ENCODE data around the gene ARAP1. TPM values are rescaled to one million over a fixed set of nuclear protein-coding genes. Genes with fewer than 3 reads are reported as not detected.

The ARAP1 gene
- total RNA-seq, 1 experiment from 2014 or later = 86.2 TPM

DNA sequence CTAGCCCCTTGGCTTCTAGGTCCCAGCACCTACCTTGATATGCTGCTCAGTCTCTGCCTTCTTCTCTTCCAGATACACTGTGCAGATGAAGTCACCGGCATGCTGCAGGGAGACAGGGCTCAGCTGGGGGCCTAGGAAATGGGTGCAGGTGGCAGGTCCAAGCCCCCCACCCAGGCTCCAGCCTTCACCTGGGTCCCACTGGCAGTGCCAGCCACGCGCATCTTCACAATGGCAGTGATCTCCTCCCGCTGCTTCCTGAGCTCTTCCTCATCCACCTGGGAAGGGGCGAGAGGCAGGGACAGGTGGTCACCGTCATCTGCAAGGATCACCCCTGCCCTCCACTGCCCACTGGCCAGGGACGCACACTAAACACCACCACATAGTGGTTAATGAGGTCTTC is 56.9 kb downstream of the ARAP1 start:
- Histone ChIP-seq H4K20me1 (ENCODE audit: low read length) (no peaks in the 10 kb centered on the region), H2AFZ (ENCODE audit: low read length) (no peak overlapping the region), H3K79me2 (ENCODE audit: low read length) (no peaks in the 10 kb centered on the region), H3F3A (ENCODE audit: low read length, unreplicated experiment) (no peaks in the 10 kb centered on the region), H3K4me2 (ENCODE audit: low read length) (no peak overlapping the region), H3K36me3 (ENCODE audit: low read depth, low read length) (peaks cover 38% of the 10 kb centered on the region), H3K9me2 (replicated peaks; ENCODE audit: low read length) (no peaks in the 10 kb centered on the region), H3K9ac (ENCODE audit: low read length) (no peak overlapping the region), H3K4me1 (ENCODE audit: insufficient read depth, low read length) (no peaks in the 10 kb centered on the region; the same call in 1 of the 2 replicates), H3K9me3 (ENCODE audit: low read length) (no peaks in the 10 kb centered on the region), H3K4me3 (ENCODE audit: low read length) (no peak overlapping the region), H3K27me3 (ENCODE audit: low read length) (no peaks in the 10 kb centered on the region), H3K27ac (ENCODE audit: low read length) (no peak overlapping the region)
- TF ChIP-seq EZH2phosphoT487 (IDR thresholded peaks at IDR 0.05; ENCODE audit: borderline replicate concordance, low read length) = no peak
- no peak for TF ChIP-seq EZH2 (IDR thresholded peaks at IDR 0.05; ENCODE audit: low read length, unreplicated experiment)
- TF ChIP-seq, protein P1, sequence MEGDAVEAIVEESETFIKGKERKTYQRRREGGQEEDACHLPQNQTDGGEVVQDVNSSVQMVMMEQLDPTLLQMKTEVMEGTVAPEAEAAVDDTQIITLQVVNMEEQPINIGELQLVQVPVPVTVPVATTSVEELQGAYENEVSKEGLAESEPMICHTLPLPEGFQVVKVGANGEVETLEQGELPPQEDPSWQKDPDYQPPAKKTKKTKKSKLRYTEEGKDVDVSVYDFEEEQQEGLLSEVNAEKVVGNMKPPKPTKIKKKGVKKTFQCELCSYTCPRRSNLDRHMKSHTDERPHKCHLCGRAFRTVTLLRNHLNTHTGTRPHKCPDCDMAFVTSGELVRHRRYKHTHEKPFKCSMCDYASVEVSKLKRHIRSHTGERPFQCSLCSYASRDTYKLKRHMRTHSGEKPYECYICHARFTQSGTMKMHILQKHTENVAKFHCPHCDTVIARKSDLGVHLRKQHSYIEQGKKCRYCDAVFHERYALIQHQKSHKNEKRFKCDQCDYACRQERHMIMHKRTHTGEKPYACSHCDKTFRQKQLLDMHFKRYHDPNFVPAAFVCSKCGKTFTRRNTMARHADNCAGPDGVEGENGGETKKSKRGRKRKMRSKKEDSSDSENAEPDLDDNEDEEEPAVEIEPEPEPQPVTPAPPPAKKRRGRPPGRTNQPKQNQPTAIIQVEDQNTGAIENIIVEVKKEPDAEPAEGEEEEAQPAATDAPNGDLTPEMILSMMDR (conservative IDR thresholded peaks at IDR 0.05; ENCODE audit: low read depth, low read length) = no peak
- BruUV-seq (replicated peaks) = no TSS peak
- intact Hi-C loops (cut with micrococcal nuclease) = no loop called here
- no peak for ATAC-seq
- DNase-seq = no peak
- POLR2A ChIA-PET (ENCODE audit: unreplicated experiment) = no interaction called here
- CTCF ChIA-PET = no interaction called here

DNA sequence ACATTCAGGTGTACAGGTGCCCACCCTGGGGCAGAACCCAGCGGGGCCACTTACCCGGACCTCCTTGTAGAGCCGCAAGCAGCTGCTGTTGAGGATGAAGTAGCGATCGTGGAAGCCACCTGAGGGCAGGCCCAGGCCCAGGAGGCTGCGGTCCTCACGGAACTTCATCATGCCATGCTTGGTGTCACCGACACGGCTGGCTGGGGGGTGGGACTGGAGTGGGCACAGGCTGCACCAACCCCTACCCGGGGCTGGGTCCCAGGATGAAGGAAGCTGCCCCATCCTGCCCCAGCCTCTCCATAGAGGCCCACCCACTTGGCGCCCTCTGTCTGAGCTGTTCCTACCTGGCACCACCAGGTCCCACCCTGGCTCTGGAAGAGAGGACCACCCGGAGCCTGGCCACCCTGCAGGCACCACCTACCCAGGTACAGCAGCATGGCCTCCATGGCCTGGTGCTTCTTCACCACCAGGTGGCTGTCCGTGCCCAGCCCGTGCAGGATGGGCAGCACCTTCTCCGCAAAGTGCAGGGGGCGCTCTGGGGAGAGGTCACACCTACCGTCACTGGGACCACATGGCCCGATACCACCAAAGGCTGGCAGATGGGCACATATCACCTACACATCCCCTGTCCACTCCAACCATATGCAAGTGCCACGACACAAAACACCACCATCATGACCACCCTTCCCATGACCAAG is 58.8 kb downstream of the ARAP1 start:
- ATAC-seq (no peak), DNase-seq (no peak)
- no peak overlapping the region for H3K4me3 ChIP-seq (ENCODE audit: low read length)
- H3K36me3 ChIP-seq (ENCODE audit: low read depth, low read length) = peaks cover 42% of the 10 kb centered on the region
- no TSS peak for BruUV-seq (replicated peaks)
- H3K9me2 ChIP-seq (replicated peaks; ENCODE audit: low read length) = no peaks in the 10 kb centered on the region
- no peaks in the 10 kb centered on the region for H3K79me2 ChIP-seq (ENCODE audit: low read length)
- POLR2A ChIA-PET (ENCODE audit: unreplicated experiment) = no interaction called here
- H3K4me2 ChIP-seq (ENCODE audit: low read length) = no peak overlapping the region
- no peaks in the 10 kb centered on the region for H3K27me3 ChIP-seq (ENCODE audit: low read length)
- H3F3A ChIP-seq (ENCODE audit: low read length, unreplicated experiment) = no peaks in the 10 kb centered on the region
- no peak overlapping the region for H3K27ac ChIP-seq (ENCODE audit: low read length)
- no peaks in the 10 kb centered on the region for H4K20me1 ChIP-seq (ENCODE audit: low read length)
- no peak overlapping the region for H3K9ac ChIP-seq (ENCODE audit: low read length)
- CTCF ChIA-PET = no interaction called here
- intact Hi-C loops (cut with micrococcal nuclease) = no loop called here
- H3K9me3 ChIP-seq (ENCODE audit: low read length) = no peaks in the 10 kb centered on the region
- no peaks in the 10 kb centered on the region for H3K4me1 ChIP-seq (ENCODE audit: insufficient read depth, low read length)
- H2AFZ ChIP-seq (ENCODE audit: low read length) = no peak overlapping the region
- TF ChIP-seq, protein P1 (conservative IDR thresholded peaks at IDR 0.05; ENCODE audit: low read depth, low read length) = peak; percentile 45
- no peak for TF ChIP-seq EZH2phosphoT487 (IDR thresholded peaks at IDR 0.05; ENCODE audit: borderline replicate concordance, low read length)

DNA sequence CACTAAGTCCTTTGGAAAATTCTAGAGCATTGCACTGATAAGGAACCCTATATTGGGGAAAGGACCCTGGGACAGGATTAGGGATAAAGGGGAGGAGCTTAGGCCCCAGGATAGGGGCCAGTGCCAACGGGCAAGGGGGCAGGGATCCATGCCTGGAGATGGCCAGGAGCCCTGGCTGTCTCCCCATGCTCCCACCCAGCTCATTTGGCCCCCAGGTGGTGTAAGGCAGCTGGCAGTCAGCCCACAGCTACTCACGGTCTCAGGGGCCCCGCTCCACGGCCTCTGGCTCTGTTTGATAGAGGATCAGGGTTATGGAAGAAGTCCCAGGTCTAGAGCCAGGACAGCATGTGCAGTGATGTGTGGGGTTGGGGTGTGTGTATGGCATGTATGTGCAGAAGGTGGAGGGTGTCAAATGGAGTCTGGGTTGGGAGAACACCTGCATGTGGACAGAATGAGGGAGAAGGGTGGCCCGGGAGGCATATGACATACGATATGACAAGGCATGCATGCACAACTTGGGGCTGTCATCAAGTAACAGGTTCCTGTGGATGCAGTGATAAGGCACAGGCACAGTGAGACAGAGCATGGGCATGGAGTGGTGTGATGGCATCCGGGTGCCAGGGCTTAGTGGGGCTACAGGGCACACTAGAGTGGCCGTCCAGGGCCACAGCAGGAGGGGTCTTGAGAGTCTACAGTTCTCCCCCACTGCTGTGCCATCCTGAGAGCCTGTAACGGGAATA is 59.5 kb downstream of the ARAP1 start:
- no peak overlapping the region for H2AFZ ChIP-seq (ENCODE audit: low read length)
- DNase-seq = no peak
- TF ChIP-seq EZH2 (IDR thresholded peaks at IDR 0.05; ENCODE audit: low read length, unreplicated experiment) (no peak), EZH2phosphoT487 (IDR thresholded peaks at IDR 0.05; ENCODE audit: borderline replicate concordance, low read length) (no peak)
- TF ChIP-seq, protein P1 (conservative IDR thresholded peaks at IDR 0.05; ENCODE audit: low read depth, low read length) = no peak
- H3F3A ChIP-seq (ENCODE audit: low read length, unreplicated experiment) = no peaks in the 10 kb centered on the region
- ChIA-PET POLR2A (ENCODE audit: unreplicated experiment) (no interaction called here), CTCF (no interaction called here)
- no peaks in the 10 kb centered on the region for H3K9me2 ChIP-seq (replicated peaks; ENCODE audit: low read length)
- no peak overlapping the region for H3K27ac ChIP-seq (ENCODE audit: low read length)
- peaks cover 38% of the 10 kb centered on the region for H3K36me3 ChIP-seq (ENCODE audit: low read depth, low read length)
- H4K20me1 ChIP-seq (ENCODE audit: low read length) = no peaks in the 10 kb centered on the region
- no peak overlapping the region for H3K9ac ChIP-seq (ENCODE audit: low read length)
- H3K4me3 ChIP-seq (ENCODE audit: low read length) = no peak overlapping the region
- no peaks in the 10 kb centered on the region for H3K4me1 ChIP-seq (ENCODE audit: insufficient read depth, low read length)
- no peak for ATAC-seq
- intact Hi-C loops (cut with micrococcal nuclease) = no loop called here
- no peak overlapping the region for H3K4me2 ChIP-seq (ENCODE audit: low read length)
- no peaks in the 10 kb centered on the region for H3K79me2 ChIP-seq (ENCODE audit: low read length)
- no peaks in the 10 kb centered on the region for H3K9me3 ChIP-seq (ENCODE audit: low read length)
- BruUV-seq (replicated peaks) = no TSS peak
- no peaks in the 10 kb centered on the region for H3K27me3 ChIP-seq (ENCODE audit: low read length)

All from PC-3 (cell line).